Neural cell (in vitro differentiated cells): ENCODE data around the gene GIPC2. TPM values are rescaled to one million over a fixed set of nuclear protein-coding genes. Genes with fewer than 3 reads are reported as not detected.

Experiments
- H2AFZ ChIP-seq: fragments of 200-600, 300-800 bp; sonication (generic), shearing (Covaris generic); 2 replicates; pipeline ENCODE4 v1.6.0; 2014; ENCODE audit warnings: low read depth, mild to moderate bottlenecking, antibody characterized with exemption, low read length, moderate library complexity
- H3F3A ChIP-seq: fragments of 200-600 bp; shearing (Covaris generic); 2 replicates; pipeline ENCODE4 v1.6.1; 2016; ENCODE audit warnings: mild to moderate bottlenecking, moderate library complexity, mixed read lengths, antibody characterized with exemption, low read length; ENCODE audit not compliant: insufficient read depth, poor library complexity, severe bottlenecking
- H3K27ac ChIP-seq: fragments of 200-600, 300-800 bp; sonication (generic), shearing (Covaris generic); 2 replicates; pipeline ENCODE4 v1.5.1; 2014; ENCODE audit warnings: mild to moderate bottlenecking, low read length, moderate library complexity
- H3K27me3 ChIP-seq: fragments of 300-800, 200-600 bp; sonication (generic), shearing (Covaris generic); 2 replicates; pipeline ENCODE4 v1.6.0; 2014; ENCODE audit warnings: mild to moderate bottlenecking, low read depth, low read length, moderate library complexity; ENCODE audit not compliant: insufficient read depth
- H3K36me3 ChIP-seq: fragments of 300-800, 200-600 bp; sonication (generic), shearing (Covaris generic); 2 replicates; pipeline ENCODE4 v1.5.1; 2014; ENCODE audit warnings: mild to moderate bottlenecking, antibody characterized with exemption, low read length, moderate library complexity; ENCODE audit not compliant: insufficient read depth
- H3K4me2 ChIP-seq: fragments of 300-800, 200-600 bp; sonication (generic), shearing (Covaris generic); 2 replicates; pipeline ENCODE4 v1.6.0; 2014; ENCODE audit warnings: mild to moderate bottlenecking, low read length
- H3K4me3 ChIP-seq: fragments of 300-800, 200-600 bp; sonication (generic), shearing (Covaris generic); 2 replicates; pipeline ENCODE4 v1.5.1; 2014; ENCODE audit warnings: mild to moderate bottlenecking, low read length, moderate library complexity
- H3K79me2 ChIP-seq: fragments of 200-600 bp; shearing (Covaris generic); replicated peaks from 2 replicates; pipeline ENCODE4 v1.6.0; 2014; ENCODE audit warnings: mild to moderate bottlenecking, low read length, moderate library complexity; ENCODE audit not compliant: insufficient read depth
- H3K9ac ChIP-seq: fragments of 300-800, 200-600 bp; sonication (generic), shearing (Covaris generic); 2 replicates; pipeline ENCODE4 v1.6.1; 2016; ENCODE audit warnings: mild to moderate bottlenecking, low read length, mixed read lengths
- H3K9me2 ChIP-seq: fragments of 200-600 bp; shearing (Covaris generic); 2 replicates; pipeline ENCODE4 v1.6.1; 2016; ENCODE audit warnings: mild to moderate bottlenecking, low read length, mixed read lengths; ENCODE audit not compliant: insufficient read depth
- H3K9me3 ChIP-seq: fragments of 200-600, 300-800 bp; sonication (generic), shearing (Covaris generic); 2 replicates; pipeline ENCODE4 v1.6.1; 2016; ENCODE audit warnings: mild to moderate bottlenecking, mixed run types, low read length, moderate library complexity, mixed read lengths
- H4K20me1 ChIP-seq: fragments of 200-600 bp; shearing (Covaris generic); 2 replicates; pipeline ENCODE4 v1.6.1; 2016; ENCODE audit warnings: mild to moderate bottlenecking, mixed run types; ENCODE audit not compliant: insufficient read depth
- EP300 ChIP-seq: fragments of 450-650 bp; conservative IDR thresholded peaks from 2 replicates; pipeline ENCODE4 v1.6.1; 2014; ENCODE audit warnings: antibody characterized with exemption, mild to moderate bottlenecking, moderate library complexity; ENCODE audit not compliant: poor library complexity, severe bottlenecking
- EZH2 ChIP-seq: fragments of 200-600, 300-800 bp; shearing (Covaris generic), sonication (generic); IDR thresholded peaks from 2 replicates; pipeline ENCODE4 v1.6.1; 2014; ENCODE audit warnings: antibody characterized with exemption, low read length, borderline replicate concordance, mild to moderate bottlenecking; ENCODE audit not compliant: insufficient read depth, poor library complexity, severe bottlenecking
- MXI1 ChIP-seq: fragments of 450-650 bp; conservative IDR thresholded peaks from 2 replicates; pipeline ENCODE4 v1.6.1; 2014; ENCODE audit warnings: antibody characterized with exemption, mild to moderate bottlenecking; ENCODE audit not compliant: poor library complexity, severe bottlenecking
- POLR2AphosphoS5 ChIP-seq: IDR thresholded peaks from 2 replicates; pipeline ENCODE4 v1.6.1; 2012
- RAD21 ChIP-seq: fragments of 450-650 bp; conservative IDR thresholded peaks from 2 replicates; pipeline ENCODE4 v1.6.1; 2014; ENCODE audit warnings: antibody characterized with exemption, mild to moderate bottlenecking, moderate library complexity
- REST ChIP-seq: IDR thresholded peaks from 2 replicates; pipeline ENCODE4 v1.6.1; 2012; ENCODE audit warnings: borderline replicate concordance
- SMC3 ChIP-seq: fragments of 450-650 bp; conservative IDR thresholded peaks from 2 replicates; pipeline ENCODE4 v1.6.1; 2014; ENCODE audit warnings: antibody characterized with exemption, mild to moderate bottlenecking, moderate library complexity; ENCODE audit not compliant: poor library complexity
- TAF1 ChIP-seq: IDR thresholded peaks from 2 replicates; pipeline ENCODE4 v1.6.1; 2012; ENCODE audit warnings: low read depth
- polyA plus RNA-seq: library from polyadenylated mRNA; depleted of rRNA; stranded (reverse); fragments of >200 nt; gene quantifications from 2 replicates; pipeline ENCODE4 v1.2.3, GENCODE V29; 2014
- TF ChIP-seq, protein P1 (sequence below): fragments of 450-650 bp; IDR thresholded peaks from 2 replicates; pipeline ENCODE4 v1.5.1; 2014; ENCODE audit warnings: antibody characterized with exemption, mild to moderate bottlenecking, moderate library complexity; ENCODE audit not compliant: poor library complexity, severe bottlenecking

GIPC2 gene
- polyA plus RNA-seq, 1 donor from 2014 or later = 1.3 TPM

DNA sequence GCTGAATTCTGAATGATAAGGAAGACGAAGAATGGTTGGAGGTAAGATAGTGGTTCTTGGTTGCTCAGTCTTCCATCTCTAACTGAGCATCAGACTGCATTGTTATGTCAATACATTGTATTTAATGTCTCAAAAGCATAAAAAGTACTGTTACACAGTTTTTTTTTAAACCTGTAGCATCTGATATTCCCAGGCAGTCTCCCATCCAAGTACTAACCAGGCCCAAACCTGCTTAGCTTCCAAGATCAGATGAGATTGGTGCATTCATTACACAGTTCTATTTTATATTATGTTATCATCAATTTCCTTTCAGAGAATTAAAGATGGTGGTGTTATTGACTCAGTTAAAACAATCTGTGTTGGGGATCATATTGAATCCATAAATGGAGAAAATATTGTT is 48.9 kb downstream of the GIPC2 start:
- Histone ChIP-seq H2AFZ (no peak overlapping the region), H3K4me2 (no peak overlapping the region), H3K9me3 (no peaks in the 10 kb centered on the region), H3K9me2 (no peaks in the 10 kb centered on the region), H3K4me3 (no peak overlapping the region), H3K27me3 (no peaks in the 10 kb centered on the region), H3K36me3 (no peaks in the 10 kb centered on the region), H4K20me1 (no peaks in the 10 kb centered on the region), H3K9ac (no peak overlapping the region), H3K79me2 (no peaks in the 10 kb centered on the region), H3F3A (no peaks in the 10 kb centered on the region), H3K27ac (no peak overlapping the region)
- TF ChIP-seq RAD21 (no peak), MXI1 (no peak), REST (no peak), EP300 (no peak), TAF1 (no peak), SMC3 (no peak), EZH2 (no peak), POLR2AphosphoS5 (no peak)
- TF ChIP-seq, protein P1, sequence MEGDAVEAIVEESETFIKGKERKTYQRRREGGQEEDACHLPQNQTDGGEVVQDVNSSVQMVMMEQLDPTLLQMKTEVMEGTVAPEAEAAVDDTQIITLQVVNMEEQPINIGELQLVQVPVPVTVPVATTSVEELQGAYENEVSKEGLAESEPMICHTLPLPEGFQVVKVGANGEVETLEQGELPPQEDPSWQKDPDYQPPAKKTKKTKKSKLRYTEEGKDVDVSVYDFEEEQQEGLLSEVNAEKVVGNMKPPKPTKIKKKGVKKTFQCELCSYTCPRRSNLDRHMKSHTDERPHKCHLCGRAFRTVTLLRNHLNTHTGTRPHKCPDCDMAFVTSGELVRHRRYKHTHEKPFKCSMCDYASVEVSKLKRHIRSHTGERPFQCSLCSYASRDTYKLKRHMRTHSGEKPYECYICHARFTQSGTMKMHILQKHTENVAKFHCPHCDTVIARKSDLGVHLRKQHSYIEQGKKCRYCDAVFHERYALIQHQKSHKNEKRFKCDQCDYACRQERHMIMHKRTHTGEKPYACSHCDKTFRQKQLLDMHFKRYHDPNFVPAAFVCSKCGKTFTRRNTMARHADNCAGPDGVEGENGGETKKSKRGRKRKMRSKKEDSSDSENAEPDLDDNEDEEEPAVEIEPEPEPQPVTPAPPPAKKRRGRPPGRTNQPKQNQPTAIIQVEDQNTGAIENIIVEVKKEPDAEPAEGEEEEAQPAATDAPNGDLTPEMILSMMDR = no peak

DNA sequence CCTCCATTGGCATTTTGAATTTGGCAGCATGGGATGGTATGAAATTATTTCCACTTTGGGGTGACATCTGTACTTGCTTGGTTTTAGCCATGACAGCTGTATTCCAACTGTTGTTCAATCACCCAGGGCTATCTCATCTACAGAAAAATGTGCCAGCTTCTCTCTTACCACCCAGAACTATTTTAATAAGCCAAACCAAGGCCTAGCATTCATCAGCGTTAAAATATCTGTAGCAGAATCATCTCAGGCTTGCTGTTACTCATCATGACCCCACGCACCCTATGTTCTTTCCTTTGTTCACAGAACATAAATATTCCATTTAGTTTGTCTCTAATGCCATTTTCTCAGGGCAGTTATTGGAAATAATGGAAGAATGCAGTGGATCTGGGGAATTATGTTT is 49.8 kb downstream of the GIPC2 start:
- Histone ChIP-seq H3K9me2 (no peaks in the 10 kb centered on the region), H3K4me2 (no peak overlapping the region), H3K27me3 (no peaks in the 10 kb centered on the region), H3K27ac (peak overlapping the region; percentile 53), H3K4me3 (peak overlapping the region; percentile 3), H2AFZ (peak overlapping the region; percentile 41), H3K36me3 (no peaks in the 10 kb centered on the region), H3K79me2 (no peaks in the 10 kb centered on the region), H4K20me1 (no peaks in the 10 kb centered on the region), H3K9ac (no peak overlapping the region), H3K9me3 (no peaks in the 10 kb centered on the region), H3F3A (no peaks in the 10 kb centered on the region)
- TF ChIP-seq REST (no peak), RAD21 (no peak), MXI1 (no peak), EP300 (no peak), EZH2 (no peak), POLR2AphosphoS5 (no peak), TAF1 (no peak), SMC3 (no peak)
- TF ChIP-seq, protein P1 = no peak
